ENCODE measurements around the gene WDR45B. TPM values are rescaled to one million over a fixed set of nuclear protein-coding genes. Genes with fewer than 3 reads are reported as not detected.

The WDR45B gene
- total RNA-seq, 1 experiment from 2014 or later = 110 TPM

DNA sequence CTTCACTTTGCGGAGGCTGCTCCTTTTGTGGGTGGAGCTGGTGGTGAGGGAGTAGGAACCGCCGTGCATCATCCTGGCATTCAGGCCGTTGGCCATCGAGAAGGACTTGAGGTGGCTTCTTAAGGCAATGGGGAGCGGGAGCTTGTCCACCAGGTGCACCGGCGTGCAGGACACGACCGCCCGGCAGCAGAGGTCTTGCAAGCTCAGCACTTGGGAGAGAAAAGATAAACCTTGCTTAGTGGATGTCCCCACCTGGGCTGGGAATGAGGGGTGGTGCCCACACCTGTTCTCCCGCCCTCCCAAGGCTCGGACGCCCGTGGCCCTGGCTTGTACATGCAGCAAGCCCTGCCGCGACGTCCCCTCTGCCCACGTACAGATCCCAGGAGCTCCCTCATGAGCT is 9.7 kb upstream of the WDR45B start:
- H3K9me3 Mint-ChIP-seq = peaks cover 0 to 8% of the 10 kb centered on the region in 2 experiments; a peak in 1 of 5 replicates
- Histone ChIP-seq H3K18ac (ENCODE audit: insufficient read length, low read depth, low read length) (no peak overlapping the region), H3K27me3 (ENCODE audit: insufficient read depth, low read length) (no peaks in the 10 kb centered on the region), H3K56ac (ENCODE audit: insufficient read length, low read depth, low read length) (no peak overlapping the region), H2AFZ (ENCODE audit: low read length) (no peak overlapping the region), H2BK12ac (ENCODE audit: insufficient read length, low read depth, low read length) (no peak overlapping the region), H3K23me2 (ENCODE audit: insufficient read length, low read depth, low read length, poor library complexity, severe bottlenecking) (no peaks in the 10 kb centered on the region), H4K20me1 (ENCODE audit: control insufficient read depth, insufficient read depth, insufficient read length) (no peaks in the 10 kb centered on the region), H3K27ac (ENCODE audit: insufficient read length, low read depth, low read length) (no peak overlapping the region), H3K4me1 (ENCODE audit: insufficient read depth, low read length) (no peaks in the 10 kb centered on the region), H3K9ac (ENCODE audit: extremely low read depth, insufficient read length, low read length) (no peak overlapping the region), H4K5ac (ENCODE audit: insufficient read length, low read depth, low read length) (no peak overlapping the region), H3K23ac (ENCODE audit: insufficient read length, low read depth, low read length) (no peak overlapping the region), H2BK15ac (ENCODE audit: low read depth, low read length) (no peak overlapping the region), H2AK5ac (ENCODE audit: insufficient read length, low read length) (no peak overlapping the region), H3K4me2 (ENCODE audit: insufficient read depth, insufficient read length, low read length) (no peak overlapping the region), H2BK5ac (ENCODE audit: insufficient read length, low read length) (no peak overlapping the region), H3K79me1 (ENCODE audit: insufficient read depth, low read depth, low read length, poor library complexity, severe bottlenecking) (no peaks in the 10 kb centered on the region), H3T11ph (ENCODE audit: low read length) (no peak overlapping the region), H2BK120ac (ENCODE audit: low read depth, low read length, poor library complexity, severe bottlenecking) (no peak overlapping the region), H4K8ac (replicated peaks; ENCODE audit: insufficient read length, low read depth, low read length) (no peak overlapping the region), H3K9me3 (ENCODE audit: control insufficient read depth, low read depth, low read length) (no peaks in the 10 kb centered on the region), H3K79me2 (ENCODE audit: insufficient read depth, low read length) (no peaks in the 10 kb centered on the region), H3K4ac (ENCODE audit: low read depth, low read length) (no peak overlapping the region), H3K14ac (ENCODE audit: insufficient read depth, low read length) (no peak overlapping the region), H4K91ac (ENCODE audit: insufficient read length, low read depth, low read length) (no peak overlapping the region), H2BK20ac (ENCODE audit: low read depth, low read length, poor library complexity, severe bottlenecking) (no peak overlapping the region)
- no peak overlapping the region for H3K4me3 Mint-ChIP-seq
- no CpG with 5 or more reads among the region's 19 CpGs for WGBS (ENCODE audit: extremely low coverage, insufficient read length, low lambda C conversion rate)
- H3K27me3 Mint-ChIP-seq (ENCODE audit: low read depth) = no peaks in the 10 kb centered on the region
- H3K27ac Mint-ChIP-seq = no peak overlapping the region
- DNase-seq = no peak
- no peaks in the 10 kb centered on the region for H3K4me1 Mint-ChIP-seq
- H3K36me3 Mint-ChIP-seq (ENCODE audit: insufficient read depth in 1 of 3, low read depth in 3 of 3) = no peaks in the 10 kb centered on the region; a peak in 1 of 7 replicates
- TF ChIP-seq, protein P1, sequence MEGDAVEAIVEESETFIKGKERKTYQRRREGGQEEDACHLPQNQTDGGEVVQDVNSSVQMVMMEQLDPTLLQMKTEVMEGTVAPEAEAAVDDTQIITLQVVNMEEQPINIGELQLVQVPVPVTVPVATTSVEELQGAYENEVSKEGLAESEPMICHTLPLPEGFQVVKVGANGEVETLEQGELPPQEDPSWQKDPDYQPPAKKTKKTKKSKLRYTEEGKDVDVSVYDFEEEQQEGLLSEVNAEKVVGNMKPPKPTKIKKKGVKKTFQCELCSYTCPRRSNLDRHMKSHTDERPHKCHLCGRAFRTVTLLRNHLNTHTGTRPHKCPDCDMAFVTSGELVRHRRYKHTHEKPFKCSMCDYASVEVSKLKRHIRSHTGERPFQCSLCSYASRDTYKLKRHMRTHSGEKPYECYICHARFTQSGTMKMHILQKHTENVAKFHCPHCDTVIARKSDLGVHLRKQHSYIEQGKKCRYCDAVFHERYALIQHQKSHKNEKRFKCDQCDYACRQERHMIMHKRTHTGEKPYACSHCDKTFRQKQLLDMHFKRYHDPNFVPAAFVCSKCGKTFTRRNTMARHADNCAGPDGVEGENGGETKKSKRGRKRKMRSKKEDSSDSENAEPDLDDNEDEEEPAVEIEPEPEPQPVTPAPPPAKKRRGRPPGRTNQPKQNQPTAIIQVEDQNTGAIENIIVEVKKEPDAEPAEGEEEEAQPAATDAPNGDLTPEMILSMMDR (conservative IDR thresholded peaks at IDR 0.05) = no peak
